HG02610 (cell line): ENCODE results near the gene ANKRD13C.

ENCODE experiments used
- ATAC-seq: cut with Tn5 transposase; IDR thresholded peaks from one replicate; pipeline ENCODE4 v1.9.1; 2021; ENCODE audit warnings: mild to moderate bottlenecking, moderate library complexity; ENCODE audit not compliant: unreplicated experiment

ANKRD13C gene

DNA sequence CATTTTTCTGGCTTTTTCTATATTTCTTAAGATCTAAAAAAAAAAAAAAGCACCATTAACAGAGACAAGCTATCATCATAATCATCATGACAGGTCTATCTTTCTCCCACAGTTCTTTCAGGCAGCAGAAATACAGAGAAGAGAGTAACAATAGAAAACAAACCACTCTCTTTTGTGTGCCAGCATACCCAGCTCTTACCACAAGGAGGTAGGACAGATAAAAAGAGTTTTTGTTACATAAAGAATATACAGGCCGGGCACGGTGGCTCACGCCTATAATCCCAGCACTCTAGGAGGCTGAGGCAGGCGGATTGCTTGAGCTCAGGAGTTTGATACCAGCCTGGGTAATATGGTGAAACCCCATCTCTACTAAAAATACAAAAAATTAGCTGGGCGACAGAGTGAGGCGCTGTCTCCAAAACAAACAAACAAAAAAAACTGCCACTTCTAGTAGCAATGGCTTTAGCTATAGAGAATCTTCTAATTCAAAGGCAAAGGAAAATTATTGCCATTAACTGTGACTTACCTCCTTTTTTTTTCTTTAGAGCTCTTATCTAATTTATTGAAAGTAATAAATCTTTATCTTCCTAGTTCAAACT lies 39.7 kb downstream of the ANKRD13C start:
- no peak for ATAC-seq

DNA sequence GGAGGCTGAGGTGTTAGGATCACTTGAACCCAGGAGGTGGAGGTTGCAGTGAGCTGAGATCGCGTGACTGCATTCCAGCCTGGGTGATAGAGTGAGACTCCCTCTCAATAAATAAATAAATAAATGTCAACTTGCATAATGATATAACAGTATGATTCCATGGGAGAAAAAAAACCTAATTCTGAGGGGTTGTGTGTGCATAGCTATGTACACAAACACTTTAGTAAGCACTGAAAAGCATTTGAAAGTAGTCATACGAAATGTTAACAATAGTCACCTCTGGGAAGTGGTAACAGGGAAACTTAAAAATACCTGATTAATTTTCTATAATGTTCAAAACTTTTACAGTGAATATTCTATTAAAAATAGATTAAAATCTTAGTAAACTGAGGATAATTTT lies 43.2 kb downstream of the ANKRD13C start:
- no peak for ATAC-seq

DNA sequence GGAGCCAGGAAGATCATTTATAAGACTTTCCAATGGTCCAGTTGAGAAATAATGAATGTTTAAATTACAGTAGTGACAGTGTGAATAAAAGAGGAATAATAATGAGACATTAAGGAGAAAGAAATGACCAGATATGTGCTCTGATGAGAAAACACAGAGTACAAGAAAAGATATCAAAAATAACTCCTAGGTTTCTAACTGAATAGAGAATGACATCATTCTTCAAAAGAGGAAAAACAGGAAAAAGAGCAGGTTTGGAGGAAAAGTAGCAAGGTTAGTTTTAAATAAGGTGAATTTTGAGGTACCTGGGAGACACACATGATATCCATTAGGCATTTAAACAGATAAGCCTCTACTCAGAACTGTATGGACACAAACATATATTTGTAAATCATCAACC lies 55.0 kb downstream of the ANKRD13C start:
- ATAC-seq, result no peak

DNA sequence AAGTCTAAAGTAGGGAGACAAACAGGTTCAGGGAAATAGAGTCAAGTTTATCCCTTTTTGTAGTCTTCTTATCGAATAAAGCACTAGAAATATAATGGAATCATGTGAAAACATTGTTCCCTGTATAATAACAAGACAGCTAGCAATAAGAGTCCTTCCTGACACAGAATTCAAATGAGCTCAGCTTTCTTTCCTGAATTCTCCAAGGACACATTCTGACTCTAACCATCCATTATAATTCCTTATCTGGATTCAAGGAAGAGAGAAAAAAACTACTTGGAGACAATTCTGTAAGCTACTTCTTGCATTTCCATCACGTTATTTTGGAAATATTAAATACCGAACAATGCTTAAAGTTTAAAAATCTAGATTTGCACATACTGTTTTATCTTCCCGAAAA lies 58.8 kb downstream of the ANKRD13C start:
- no peak for ATAC-seq

DNA sequence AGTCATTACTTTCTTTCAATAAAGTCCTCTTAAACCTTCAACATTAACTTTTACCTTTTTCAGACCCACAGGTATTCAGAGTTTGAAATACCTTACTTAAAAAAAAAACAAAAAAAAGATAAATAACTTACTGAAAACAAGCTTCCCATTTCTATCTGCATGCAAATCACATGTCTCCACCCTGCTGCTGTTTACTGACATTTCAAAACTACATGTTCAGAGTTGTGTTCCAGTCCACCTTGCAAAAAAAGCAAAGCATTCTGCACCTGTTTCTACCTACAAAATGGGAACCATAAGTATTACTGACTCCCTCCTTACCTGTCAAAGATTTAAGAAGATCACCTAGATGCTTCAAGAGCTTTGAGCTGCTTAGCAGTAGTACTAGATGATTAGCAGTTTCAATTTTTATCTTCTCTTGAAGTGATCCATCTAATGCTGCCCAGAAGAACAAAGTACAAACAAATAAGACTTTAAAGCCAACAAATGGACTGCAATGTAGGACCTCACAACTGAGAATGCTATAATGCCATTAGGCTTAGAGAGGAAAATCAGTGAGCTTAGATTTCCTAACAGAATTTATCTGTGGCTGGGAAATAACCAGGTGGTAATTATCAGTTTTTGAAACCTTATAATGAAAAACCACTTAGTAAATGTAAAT lies 61.2 kb downstream of the ANKRD13C start:
- no peak for ATAC-seq

DNA sequence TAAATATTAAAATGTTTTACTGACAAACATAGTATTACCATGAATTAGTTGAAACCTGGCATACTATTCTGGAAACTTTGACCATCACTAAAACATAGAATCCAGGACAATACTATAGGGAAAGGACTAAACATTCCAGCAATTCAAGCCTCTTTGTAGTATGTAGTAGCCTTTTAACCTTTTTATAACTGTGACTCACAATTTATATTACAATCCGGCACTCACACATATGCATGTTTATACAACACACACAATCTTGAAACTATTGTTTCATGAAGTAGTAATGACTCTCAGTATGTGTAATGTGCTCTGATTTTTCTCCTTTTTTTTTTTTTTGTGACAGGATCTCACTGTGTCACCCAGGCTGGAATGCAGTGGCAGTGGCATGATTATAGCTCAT lies 64.3 kb downstream of the ANKRD13C start:
- no peak for ATAC-seq

DNA sequence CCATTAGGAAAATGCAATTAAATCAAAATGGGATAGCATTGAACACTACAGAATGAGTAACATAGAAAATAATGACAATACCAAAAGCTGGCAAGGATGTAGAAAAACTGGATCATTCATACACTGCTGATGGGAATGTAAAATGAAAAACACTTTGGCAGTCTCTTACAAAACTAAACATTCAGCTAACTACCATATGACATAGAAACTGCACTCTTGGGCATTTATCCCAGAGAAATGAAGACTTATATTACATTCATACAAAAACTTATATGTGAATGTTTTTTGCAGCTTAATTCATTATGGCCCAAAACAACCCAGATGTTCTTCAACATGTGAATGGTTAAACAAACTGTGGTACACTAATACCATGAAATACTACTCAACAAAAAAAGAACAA lies 66.4 kb downstream of the ANKRD13C start:
- ATAC-seq, result no peak

DNA sequence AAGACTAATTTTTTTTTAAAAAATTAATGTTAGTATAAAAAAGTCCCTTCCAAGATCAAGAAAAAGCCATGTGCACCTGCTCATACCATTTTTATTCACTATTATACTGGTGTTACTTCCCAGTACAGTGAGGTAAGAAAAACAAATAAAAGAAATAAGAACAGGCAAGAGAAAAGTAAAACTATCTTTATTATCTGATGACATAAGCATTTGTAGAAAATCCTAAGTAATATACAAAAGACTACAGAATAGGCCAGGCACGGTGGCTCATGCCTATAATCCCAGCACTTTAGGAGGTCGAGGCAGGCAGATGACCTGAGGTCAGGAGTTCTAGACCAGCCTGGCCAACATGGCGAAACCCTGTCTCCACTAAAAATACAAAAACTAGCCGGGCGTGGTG lies 68.1 kb downstream of the ANKRD13C start:
- ATAC-seq, result no peak

DNA sequence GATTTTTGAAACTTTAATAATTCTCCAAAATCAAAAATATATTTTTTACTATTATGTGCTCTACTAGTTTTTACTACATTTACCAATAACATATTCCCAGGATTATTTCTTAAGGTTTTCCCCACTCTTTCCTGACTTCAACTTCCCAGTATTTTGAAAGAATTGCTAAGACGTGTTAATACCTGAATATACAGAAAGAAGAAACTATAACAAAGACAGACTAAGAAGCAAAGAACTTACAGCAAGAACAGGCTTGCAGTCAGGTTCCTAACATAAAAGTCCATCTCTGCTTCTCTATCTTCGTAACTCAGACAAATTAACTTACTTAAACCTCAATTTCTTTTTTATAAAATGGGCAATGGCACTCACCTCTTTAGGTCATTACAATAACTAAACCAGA lies 70.2 kb downstream of the ANKRD13C start:
- ATAC-seq, result no peak

DNA sequence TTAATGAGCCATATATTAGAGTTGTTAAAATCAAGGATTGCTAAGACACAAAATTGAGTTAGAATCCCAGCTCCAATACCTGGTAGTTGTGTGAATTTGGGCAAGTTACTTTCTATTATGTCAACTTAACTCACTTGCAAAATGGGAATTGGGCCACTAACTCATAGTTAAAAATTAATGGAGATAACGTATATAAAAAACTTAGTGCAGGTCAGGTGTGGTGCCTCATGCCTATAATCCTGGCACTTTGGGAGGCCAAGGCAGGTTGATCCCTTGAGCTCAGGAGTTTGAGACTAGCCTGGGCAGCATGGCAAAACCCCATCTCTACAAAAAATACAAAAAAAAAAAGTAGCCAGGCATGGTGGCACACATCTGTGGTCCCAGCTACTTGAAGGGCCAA lies 75.8 kb downstream of the ANKRD13C start:
- ATAC-seq, result no peak

DNA sequence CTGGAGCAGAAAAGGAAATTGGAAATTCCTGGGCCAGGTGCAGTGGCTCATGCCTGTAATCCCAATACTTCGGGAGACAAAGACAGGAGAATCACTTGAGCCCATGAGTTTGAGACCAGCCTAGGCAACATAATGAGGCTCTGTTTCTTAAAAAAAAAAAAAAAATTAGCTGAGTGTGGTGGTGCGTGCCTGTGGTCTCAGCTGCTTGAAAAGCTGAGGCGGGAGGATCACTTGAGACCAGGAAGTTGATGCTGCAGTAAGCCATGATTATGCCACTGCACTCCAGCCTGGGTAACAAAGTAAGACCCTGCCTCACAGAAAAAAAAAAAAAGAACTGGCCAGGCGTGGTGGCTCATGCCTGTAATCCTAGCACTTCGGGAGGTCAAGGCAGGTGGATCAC lies 76.6 kb downstream of the ANKRD13C start:
- no peak for ATAC-seq

DNA sequence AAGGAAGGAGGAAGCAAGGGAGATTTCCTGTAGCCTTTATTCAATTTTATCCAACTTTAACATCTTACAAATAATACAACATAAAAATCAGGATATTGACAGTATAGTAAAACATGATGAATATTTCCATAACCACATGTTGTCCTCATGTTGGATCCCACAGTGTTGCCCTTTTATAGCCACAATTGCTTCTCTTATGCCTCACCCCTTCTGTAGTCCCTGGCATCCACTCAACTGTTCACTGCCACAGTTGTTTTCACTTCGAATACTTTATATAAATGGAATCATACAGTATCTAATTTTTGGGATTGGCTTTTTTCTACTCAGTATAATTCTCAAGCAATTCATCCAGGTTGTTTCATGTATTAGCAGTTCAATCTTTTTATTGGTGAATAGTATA lies 88.6 kb downstream of the ANKRD13C start:
- ATAC-seq, result no peak

DNA sequence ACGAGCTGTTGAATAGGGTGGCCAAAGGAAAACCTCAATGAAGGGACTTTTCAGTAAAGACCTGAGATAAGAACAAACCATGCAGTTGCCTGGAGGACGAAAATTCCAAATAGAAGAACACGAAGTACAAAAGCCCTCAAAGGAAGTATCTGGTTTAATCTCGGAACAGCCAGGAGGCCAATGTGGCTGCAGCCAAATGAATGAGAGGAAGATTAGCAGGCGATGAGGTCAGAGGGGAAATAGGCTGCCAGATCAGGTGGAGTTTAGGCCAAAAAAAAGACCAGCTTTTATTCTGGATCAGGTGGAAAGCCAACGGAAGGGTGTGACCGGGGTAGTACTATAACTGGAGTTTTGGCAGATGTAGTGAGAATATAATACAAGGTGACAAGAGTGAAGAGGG lies 89.7 kb downstream of the ANKRD13C start:
- no peak for ATAC-seq

DNA sequence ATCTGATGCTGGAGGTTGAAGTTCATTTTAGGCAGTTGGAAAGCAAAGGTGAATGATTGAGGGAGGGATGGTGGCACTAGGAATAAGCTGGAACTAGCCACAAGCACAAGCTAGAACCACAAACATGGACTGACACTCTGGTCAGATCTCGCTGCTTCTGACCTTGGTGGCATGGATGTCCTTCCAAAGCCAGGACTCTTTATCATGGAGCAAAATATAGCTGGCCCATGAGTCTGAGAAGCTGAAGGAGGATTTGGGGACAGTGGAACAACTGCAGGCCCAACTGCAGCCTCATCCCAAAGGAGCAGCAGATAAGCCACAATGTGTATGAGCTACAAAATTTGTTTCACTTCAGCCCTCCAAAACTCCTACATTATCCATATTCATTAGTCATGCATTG lies 97.9 kb downstream of the ANKRD13C start:
- ATAC-seq, result no peak

DNA sequence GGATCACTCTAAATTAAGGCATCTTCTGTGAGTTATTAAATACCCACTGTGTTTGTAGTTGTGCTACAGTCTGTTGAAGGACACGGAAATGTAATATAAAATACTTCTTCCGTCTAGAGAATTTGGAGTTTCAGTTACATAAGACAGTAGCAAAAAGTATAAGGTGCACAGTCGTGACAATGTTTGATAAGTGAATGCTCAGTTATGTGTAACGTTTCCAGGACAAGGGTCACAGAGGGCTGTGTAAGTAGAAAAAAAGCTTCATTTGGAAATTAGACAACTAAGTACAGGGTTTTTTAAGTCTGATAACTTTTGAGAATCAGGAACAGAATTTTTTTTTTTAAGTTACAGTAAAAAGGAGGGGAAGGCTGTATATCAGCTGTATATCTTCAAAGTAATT lies 105.8 kb downstream of the ANKRD13C start:
- ATAC-seq, result no peak

DNA sequence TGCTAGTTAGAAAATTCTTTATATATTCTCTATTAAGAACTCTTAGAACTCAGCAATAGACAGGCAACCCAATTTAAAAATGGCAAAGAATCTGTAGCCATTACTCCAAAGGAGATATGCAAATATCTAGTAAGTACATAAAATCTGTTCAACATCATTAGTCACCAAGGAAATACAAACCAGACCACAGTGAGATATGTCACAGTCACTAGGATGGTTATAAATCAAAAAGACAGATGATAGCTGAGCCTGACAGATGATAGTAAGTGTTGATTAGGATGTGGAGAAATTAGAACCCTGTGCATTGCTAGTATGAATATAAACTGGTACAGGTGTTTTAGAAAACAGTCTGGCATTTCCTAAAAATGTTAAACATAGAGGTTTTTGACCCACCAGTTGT lies 106.8 kb downstream of the ANKRD13C start:
- ATAC-seq, result no peak

DNA sequence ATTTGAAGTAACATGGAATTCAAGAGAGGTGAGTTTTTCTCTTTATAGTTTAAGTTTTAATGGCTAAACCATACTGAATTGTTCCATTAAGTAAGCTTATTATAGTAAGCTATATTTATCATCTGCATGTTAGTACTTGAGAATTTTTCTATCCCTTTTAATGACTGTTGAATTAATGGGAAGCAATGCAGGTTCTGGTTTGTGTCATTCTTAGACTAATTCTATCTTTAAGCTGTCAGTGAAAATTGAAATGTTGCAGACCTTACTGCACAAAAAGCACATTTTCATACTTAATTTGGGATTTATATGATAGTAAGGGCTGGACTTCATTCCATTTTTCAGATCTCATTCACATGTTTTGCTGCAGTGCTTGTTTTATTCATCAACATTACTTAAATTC lies 107.4 kb downstream of the ANKRD13C start:
- ATAC-seq, result no peak

DNA sequence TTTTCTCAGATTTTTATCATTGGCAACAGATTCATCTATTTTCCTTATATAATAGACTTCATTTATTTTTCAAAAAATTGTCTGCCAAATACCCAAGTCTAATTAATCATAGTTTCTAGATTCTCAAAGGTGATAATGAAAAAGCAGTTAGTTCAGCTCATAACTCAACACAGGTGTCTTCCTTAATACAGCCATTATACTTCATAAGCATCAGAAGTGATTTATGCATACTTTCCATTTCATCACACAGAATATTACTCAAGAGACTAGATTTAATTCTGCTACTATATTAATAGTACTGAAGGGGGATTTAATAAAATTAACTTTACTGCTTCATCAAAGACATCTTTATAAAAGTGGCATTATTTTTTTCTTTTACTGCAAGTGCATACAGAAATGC lies 114.6 kb downstream of the ANKRD13C start:
- ATAC-seq, result no peak

DNA sequence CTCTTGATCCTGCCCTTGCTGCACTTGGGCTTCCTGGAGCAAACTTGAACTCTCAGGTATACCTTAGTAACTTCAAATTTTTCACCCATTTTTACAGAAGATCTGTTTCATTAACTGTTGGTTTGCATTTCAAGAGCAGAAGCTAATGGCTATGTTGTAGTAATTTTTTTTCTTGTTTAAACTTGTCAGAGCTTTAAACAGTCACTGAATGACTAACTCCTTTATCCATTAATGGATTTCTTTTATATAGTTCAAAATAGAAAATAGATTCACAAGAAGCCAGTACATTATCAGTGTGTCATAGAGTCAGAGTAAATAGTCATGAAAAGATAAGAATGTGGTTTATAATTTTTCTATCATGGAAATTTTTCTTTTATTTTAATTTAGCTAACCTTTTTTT lies 119.8 kb downstream of the ANKRD13C start:
- ATAC-seq, result no peak

DNA sequence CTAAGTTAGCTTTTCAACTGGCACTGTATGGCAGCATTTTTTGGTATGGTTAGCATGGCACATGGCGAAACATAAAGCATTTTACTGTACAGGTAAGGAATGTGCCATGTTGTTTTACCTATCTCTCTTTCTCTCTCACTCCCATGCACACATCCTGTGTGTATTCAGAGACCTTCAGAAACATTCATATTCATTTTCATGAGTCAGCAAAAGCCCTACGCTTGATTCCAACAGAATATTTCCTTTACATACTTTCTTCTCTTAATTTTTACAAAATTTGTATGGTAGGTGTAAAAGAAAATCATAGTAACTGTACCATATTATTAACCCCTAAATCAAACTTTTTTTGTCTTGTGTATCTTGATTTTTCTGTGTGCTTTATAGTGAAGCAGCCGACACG lies 123.0 kb downstream of the ANKRD13C start:
- ATAC-seq, result no peak

DNA sequence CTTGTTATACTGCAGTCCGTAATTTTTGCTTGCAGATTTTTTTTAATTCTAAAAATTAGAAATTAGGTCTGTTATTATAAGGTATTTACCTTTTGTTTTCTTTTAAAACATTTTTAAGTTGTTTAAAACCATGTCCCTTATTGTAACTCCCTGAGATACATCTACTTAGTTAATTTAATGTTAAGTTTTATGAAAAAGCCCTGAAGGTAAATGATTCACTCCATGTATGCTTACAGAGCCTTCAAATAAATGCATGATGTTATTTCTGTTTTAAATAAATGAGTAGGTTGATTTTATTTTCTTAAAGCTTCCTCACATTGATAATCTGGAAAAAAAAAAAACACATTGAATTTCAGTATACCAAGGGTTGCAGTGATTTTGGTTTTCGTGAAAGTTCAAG lies 125.9 kb downstream of the ANKRD13C start:
- no peak for ATAC-seq

DNA sequence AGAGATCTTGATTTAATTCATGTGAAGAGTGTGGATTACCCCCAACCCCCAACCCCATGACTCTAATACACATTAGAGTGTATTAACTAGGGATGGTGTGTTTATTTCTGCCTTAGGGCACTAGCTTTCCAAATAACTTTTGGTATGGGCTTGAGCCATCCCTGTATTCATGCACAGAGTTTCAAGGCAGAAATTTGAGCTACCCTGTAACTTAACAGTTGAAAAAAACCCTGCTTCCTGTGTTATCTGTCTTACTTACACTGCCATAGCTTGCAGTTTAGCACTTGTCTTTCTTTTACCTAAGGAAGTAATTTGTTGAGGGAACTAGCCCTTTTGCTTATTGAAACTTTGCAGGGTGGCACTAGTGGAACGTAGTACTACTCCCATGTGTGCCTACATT lies 127.1 kb downstream of the ANKRD13C start:
- ATAC-seq, result no peak

DNA sequence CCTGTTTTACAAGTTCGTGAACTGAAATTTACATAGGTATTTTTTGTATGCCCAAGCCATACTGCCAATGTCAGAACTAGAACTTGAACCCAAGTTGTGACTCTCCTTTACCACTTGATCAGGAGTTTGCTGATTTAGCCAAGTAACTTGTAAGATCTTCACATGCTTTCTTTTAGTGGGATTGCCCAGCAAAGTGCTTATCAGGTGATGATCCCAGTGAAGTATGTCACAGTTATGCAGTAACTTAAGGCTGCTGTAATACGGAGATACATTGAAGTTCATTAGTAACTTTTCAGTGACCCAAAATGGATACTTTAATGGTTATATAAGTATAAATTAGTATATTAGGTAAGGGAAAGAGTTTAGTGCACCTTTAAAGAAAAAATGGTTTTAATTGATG lies 129.6 kb downstream of the ANKRD13C start:
- ATAC-seq, result no peak
